HEK293 (cell line): ENCODE measurements around the gene SUGP1.

Source experiments
- CTCF ChIA-PET: fragments of 350-600 bp; formaldehyde crosslinking; extraction: SDS; loops from one replicate; lab custom pipeline; 2021; ENCODE audit warnings: antibody characterized with exemption; lab: Yijun Ruan, JAX
- POLR2A ChIA-PET: fragments of 300-600 bp; formaldehyde crosslinking; extraction: SDS; loops from one replicate; lab custom pipeline; 2020; ENCODE audit warnings: antibody characterized with exemption, inconsistent platforms; lab: Yijun Ruan, JAX
- H3K27ac ChIP-seq: fragments of 200-500 bp; sonication (Bioruptor generic); 2 replicates; pipeline ENCODE4 v1.5.1; 2014; ENCODE audit warnings: low read depth, low read length, control low read depth, inconsistent platforms; ENCODE audit errors: extremely low read depth
- H3K36me3 ChIP-seq, 2 experiments: fragments of 200-500 bp in 1 of 2; sonication (Bioruptor generic) in 1 of 2; 1 replicate in 1 of 2; 2 replicates in 1 of 2; pipeline ENCODE4 v1.5.1; 2014 to 2017; ENCODE audit warnings: inconsistent platforms in 2 of 2, low read length in 2 of 2; ENCODE audit not compliant: control insufficient read depth in 2 of 2, insufficient read depth in 1 of 2
- H3K4me1 ChIP-seq: fragments of 200-500 bp; sonication (Bioruptor generic); 2 replicates; pipeline ENCODE4 v1.5.1; 2014; ENCODE audit warnings: mild to moderate bottlenecking, low read length, inconsistent platforms; ENCODE audit not compliant: control insufficient read depth, insufficient read depth
- H3K4me3 ChIP-seq: 2 replicates; pipeline ENCODE4 v1.5.1; 2011; ENCODE audit warnings: low read depth, mild to moderate bottlenecking, control low read depth, low read length, moderate library complexity
- H3K9me3 ChIP-seq: fragments of 200-500 bp; sonication (Bioruptor generic); 2 replicates; pipeline ENCODE4 v1.5.1; 2014; ENCODE audit warnings: low read depth, low read length, inconsistent platforms; ENCODE audit not compliant: control insufficient read depth, insufficient read depth
- GLIS1 ChIP-seq: fragments of 450-650 bp; formaldehyde crosslinking; IDR thresholded peaks from 2 replicates; pipeline ENCODE4 v1.5.1; 2016; ENCODE audit warnings: missing biosample characterization, missing genetic modification characterization
- REPIN1 ChIP-seq: fragments of 450-650 bp; formaldehyde crosslinking; IDR thresholded peaks from 2 replicates; pipeline ENCODE4 v1.5.1; 2017; ENCODE audit warnings: missing biosample characterization, missing genetic modification characterization, low read depth
- TCF7L2 ChIP-seq: IDR thresholded peaks from 2 replicates; pipeline ENCODE4 v1.6.1; 2011; ENCODE audit warnings: low read depth, mild to moderate bottlenecking, inconsistent platforms, low read length, moderate library complexity, borderline replicate concordance
- ZBTB1 ChIP-seq: fragments of 450-650 bp; formaldehyde crosslinking; IDR thresholded peaks from 2 replicates; pipeline ENCODE4 v1.5.1; 2016; ENCODE audit warnings: missing biosample characterization, missing genetic modification characterization
- ZEB2 ChIP-seq: fragments of 450-650 bp; formaldehyde crosslinking; IDR thresholded peaks from 2 replicates; pipeline ENCODE4 v1.5.1; 2016; ENCODE audit warnings: missing biosample characterization, missing genetic modification characterization
- ZNF335 ChIP-seq: fragments of 450-650 bp; formaldehyde crosslinking; conservative IDR thresholded peaks from 2 replicates; pipeline ENCODE4 v1.5.1; 2016; ENCODE audit warnings: missing biosample characterization, missing genetic modification characterization
- ZNF776 ChIP-seq: fragments of 450-650 bp; formaldehyde crosslinking; IDR thresholded peaks from 2 replicates; pipeline ENCODE4 v1.5.0; 2017; ENCODE audit warnings: missing biosample characterization, missing genetic modification characterization, borderline replicate concordance
- TF ChIP-seq, protein P1 (sequence below): fragments of 450-650 bp; formaldehyde crosslinking; IDR thresholded peaks from 2 replicates; pipeline ENCODE4 v1.5.1; 2016; ENCODE audit warnings: missing biosample characterization, missing genetic modification characterization
- TF ChIP-seq, protein P2 (sequence below): fragments of 450-650 bp; formaldehyde crosslinking; IDR thresholded peaks from 2 replicates; pipeline ENCODE4 v1.5.1; 2016; ENCODE audit warnings: missing biosample characterization, missing genetic modification characterization
- TF ChIP-seq, protein P3 (sequence below): fragments of 450-650 bp; formaldehyde crosslinking; conservative IDR thresholded peaks from 2 replicates; pipeline ENCODE4 v1.5.1; 2016; ENCODE audit warnings: low read depth, missing biosample characterization, missing genetic modification characterization
- TF ChIP-seq, protein P4 (sequence below): fragments of 450-650 bp; formaldehyde crosslinking; IDR thresholded peaks from 2 replicates; pipeline ENCODE4 v1.5.1; 2016; ENCODE audit warnings: missing biosample characterization, missing genetic modification characterization

The SUGP1 gene

DNA sequence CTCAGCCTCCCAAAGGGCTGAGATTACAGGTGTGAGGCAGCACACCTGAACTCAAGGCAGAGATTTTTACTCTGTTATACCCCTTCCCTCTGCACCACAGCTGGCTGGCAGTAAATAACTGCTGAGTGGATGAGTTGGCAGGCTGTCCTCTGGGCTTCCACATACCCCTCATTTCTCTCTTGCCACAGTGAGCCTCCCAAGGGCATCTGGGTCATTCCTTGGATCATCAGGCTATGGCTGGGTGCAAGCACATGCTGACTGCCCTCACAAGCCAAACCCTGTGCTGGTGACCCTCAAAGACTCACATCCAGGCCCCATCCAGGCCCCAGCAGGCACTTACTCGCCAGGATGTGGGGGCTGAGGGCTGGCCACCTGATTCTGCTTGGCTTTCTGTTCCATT, 4.2 kb downstream of the SUGP1 start (continued):
- TF ChIP-seq, protein P1, sequence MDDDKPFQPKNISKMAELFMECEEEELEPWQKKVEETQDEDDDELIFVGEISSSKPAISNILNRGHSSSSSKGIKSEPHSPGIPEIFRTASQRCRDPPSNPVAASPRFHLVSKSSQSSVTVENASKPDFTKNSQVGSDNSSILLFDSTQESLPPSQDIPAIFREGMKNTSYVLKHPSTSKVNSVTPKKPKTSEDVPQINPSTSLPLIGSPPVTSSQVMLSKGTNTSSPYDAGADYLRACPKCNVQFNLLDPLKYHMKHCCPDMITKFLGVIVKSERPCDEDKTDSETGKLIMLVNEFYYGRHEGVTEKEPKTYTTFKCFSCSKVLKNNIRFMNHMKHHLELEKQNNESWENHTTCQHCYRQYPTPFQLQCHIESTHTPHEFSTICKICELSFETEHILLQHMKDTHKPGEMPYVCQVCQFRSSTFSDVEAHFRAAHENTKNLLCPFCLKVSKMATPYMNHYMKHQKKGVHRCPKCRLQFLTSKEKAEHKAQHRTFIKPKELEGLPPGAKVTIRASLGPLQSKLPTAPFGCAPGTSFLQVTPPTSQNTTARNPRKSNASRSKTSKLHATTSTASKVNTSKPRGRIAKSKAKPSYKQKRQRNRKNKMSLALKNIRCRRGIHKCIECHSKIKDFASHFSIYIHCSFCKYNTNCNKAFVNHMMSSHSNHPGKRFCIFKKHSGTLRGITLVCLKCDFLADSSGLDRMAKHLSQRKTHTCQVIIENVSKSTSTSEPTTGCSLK (tag by site-specific recombination): no peak
- TF ChIP-seq, protein P2, sequence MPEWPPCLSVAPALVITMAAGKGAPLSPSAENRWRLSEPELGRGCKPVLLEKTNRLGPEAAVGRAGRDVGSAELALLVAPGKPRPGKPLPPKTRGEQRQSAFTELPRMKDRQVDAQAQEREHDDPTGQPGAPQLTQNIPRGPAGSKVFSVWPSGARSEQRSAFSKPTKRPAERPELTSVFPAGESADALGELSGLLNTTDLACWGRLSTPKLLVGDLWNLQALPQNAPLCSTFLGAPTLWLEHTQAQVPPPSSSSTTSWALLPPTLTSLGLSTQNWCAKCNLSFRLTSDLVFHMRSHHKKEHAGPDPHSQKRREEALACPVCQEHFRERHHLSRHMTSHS: no peak
- TF ChIP-seq ZEB2 (tag by site-specific recombination) (no peak), REPIN1 (no peak)
- TF ChIP-seq, protein P3, sequence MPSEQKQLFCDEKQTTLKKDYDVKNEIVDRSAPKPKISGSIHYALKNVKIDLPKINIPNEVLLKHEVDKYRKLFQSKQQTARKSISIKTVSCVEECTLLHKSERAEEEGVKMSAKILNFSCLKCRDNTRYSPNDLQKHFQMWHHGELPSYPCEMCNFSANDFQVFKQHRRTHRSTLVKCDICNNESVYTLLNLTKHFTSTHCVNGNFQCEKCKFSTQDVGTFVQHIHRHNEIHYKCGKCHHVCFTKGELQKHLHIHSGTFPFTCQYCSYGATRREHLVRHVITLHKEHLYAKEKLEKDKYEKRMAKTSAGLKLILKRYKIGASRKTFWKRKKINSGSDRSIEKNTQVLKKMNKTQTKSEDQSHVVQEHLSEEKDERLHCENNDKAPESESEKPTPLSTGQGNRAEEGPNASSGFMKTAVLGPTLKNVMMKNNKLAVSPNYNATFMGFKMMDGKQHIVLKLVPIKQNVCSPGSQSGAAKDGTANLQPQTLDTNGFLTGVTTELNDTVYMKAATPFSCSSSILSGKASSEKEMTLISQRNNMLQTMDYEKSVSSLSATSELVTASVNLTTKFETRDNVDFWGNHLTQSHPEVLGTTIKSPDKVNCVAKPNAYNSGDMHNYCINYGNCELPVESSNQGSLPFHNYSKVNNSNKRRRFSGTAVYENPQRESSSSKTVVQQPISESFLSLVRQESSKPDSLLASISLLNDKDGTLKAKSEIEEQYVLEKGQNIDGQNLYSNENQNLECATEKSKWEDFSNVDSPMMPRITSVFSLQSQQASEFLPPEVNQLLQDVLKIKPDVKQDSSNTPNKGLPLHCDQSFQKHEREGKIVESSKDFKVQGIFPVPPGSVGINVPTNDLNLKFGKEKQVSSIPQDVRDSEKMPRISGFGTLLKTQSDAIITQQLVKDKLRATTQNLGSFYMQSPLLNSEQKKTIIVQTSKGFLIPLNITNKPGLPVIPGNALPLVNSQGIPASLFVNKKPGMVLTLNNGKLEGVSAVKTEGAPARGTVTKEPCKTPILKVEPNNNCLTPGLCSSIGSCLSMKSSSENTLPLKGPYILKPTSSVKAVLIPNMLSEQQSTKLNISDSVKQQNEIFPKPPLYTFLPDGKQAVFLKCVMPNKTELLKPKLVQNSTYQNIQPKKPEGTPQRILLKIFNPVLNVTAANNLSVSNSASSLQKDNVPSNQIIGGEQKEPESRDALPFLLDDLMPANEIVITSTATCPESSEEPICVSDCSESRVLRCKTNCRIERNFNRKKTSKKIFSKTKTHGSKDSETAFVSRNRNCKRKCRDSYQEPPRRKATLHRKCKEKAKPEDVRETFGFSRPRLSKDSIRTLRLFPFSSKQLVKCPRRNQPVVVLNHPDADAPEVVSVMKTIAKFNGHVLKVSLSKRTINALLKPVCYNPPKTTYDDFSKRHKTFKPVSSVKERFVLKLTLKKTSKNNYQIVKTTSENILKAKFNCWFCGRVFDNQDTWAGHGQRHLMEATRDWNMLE (tag by site-specific recombination): no peak

DNA sequence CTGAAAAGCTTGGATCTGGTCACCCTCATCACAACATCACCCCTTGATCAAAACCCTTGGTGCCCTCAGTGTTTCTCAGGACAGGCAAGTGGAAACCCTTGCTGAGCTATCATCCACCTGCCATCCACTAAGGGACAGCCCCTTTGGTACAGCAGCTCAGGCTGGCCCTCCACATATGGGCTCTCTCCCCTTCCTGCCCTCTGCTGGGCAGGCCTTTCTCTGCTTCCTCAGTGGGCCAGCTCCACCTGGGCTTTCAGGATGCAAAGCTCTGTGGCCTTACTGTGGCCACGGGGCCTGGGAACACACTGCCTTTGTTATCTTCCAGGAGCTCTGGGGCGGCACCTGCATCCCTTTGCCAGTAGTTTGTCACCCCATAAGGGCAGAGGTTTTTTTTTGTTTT, 4.9 kb downstream of the SUGP1 start:
- H3K4me3 ChIP-seq: no peak overlapping the region
- POLR2A ChIA-PET: interaction anchor here (0.5 to 1.4 kb wide), 5 partner anchors 9 to 294 kb away, joined by 3 to 4 read pairs (median 3); no protein-coding TSS in a partner anchor
- TF ChIP-seq TCF7L2 (no peak), ZNF335 (tag by site-specific recombination) (no peak), ZBTB1 (tag by site-specific recombination) (no peak), GLIS1 (tag by site-specific recombination) (no peak), ZNF776 (tag by site-specific recombination) (no peak)
- TF ChIP-seq, protein P4, sequence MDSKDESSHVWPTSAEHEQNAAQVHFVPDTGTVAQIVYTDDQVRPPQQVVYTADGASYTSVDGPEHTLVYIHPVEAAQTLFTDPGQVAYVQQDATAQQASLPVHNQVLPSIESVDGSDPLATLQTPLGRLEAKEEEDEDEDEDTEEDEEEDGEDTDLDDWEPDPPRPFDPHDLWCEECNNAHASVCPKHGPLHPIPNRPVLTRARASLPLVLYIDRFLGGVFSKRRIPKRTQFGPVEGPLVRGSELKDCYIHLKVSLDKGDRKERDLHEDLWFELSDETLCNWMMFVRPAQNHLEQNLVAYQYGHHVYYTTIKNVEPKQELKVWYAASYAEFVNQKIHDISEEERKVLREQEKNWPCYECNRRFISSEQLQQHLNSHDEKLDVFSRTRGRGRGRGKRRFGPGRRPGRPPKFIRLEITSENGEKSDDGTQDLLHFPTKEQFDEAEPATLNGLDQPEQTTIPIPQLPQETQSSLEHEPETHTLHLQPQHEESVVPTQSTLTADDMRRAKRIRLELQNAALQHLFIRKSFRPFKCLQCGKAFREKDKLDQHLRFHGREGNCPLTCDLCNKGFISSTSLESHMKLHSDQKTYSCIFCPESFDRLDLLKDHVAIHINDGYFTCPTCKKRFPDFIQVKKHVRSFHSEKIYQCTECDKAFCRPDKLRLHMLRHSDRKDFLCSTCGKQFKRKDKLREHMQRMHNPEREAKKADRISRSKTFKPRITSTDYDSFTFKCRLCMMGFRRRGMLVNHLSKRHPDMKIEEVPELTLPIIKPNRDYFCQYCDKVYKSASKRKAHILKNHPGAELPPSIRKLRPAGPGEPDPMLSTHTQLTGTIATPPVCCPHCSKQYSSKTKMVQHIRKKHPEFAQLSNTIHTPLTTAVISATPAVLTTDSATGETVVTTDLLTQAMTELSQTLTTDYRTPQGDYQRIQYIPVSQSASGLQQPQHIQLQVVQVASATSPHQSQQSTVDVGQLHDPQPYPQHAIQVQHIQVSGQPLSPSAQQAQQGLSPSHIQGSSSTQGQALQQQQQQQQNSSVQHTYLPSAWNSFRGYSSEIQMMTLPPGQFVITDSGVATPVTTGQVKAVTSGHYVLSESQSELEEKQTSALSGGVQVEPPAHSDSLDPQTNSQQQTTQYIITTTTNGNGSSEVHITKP (tag by site-specific recombination): no peak
- no peak overlapping the region for H3K27ac ChIP-seq
- peaks cover 48 to 57% of the 10 kb centered on the region in 2 experiments for H3K36me3 ChIP-seq
- peaks cover 3% of the 10 kb centered on the region; the same call in 1 of the 2 replicates for H3K4me1 ChIP-seq
- H3K9me3 ChIP-seq: no peaks in the 10 kb centered on the region
- CTCF ChIA-PET: interaction anchor here (0.6 to 1.1 kb wide), 5 partner anchors 9 to 176 kb away, joined by 3 to 7 read pairs (median 3); no protein-coding TSS in a partner anchor
